Measurements from ENCODE around the gene RELA. TPM values are rescaled to one million over a fixed set of nuclear protein-coding genes. Genes with fewer than 3 reads are reported as not detected.
"Not testable (repeated sequence)": the region's sequence is repeated elsewhere in the genome, so short reads cannot be mapped to it uniquely, and the experiment has no call there.

The RELA gene
- total RNA-seq, 1 experiment from 2014 or later = 38.0 TPM

GRCh38 chr11:65651339-65651588, 11.5 kb downstream of the RELA start:
- in situ Hi-C loops (cut with HindIII; ENCODE audit: low sequenced_read_pairs) = no loop called here
- DNase-seq (ENCODE audit: low spot score) = no peak

GRCh38 chr11:65650547-65651338, 12.0 kb downstream of the RELA start:
- no peak for DNase-seq (ENCODE audit: low spot score)
- in situ Hi-C loops (cut with HindIII; ENCODE audit: low sequenced_read_pairs) = no loop called here

GRCh38 chr11:65649656-65650546, 12.8 kb downstream of the RELA start:
- in situ Hi-C loops (cut with HindIII; ENCODE audit: low sequenced_read_pairs) = no loop called here
- no peak for DNase-seq (ENCODE audit: low spot score)

- in situ Hi-C loops (cut with HindIII; ENCODE audit: low sequenced_read_pairs) = no loop called here
- no peak for DNase-seq (ENCODE audit: low spot score)
Measured at GRCh38 chr11:65648997-65649493, 13.7 kb downstream of the RELA start.

GRCh38 chr11:65646958-65647701, 15.6 kb downstream of the RELA start:
- in situ Hi-C loops (cut with HindIII; ENCODE audit: low sequenced_read_pairs) = no loop called here
- DNase-seq (ENCODE audit: low spot score) = no peak

GRCh38 chr11:65646288-65646957, 16.3 kb downstream of the RELA start:
- in situ Hi-C loops (cut with HindIII; ENCODE audit: low sequenced_read_pairs) = no loop called here
- no peak for DNase-seq (ENCODE audit: low spot score)

- in situ Hi-C loops (cut with HindIII; ENCODE audit: low sequenced_read_pairs) = no loop called here
- no peak for DNase-seq (ENCODE audit: low spot score)
Measured at GRCh38 chr11:65645710-65646109, 17.0 kb downstream of the RELA start.

- in situ Hi-C loops (cut with HindIII; ENCODE audit: low sequenced_read_pairs) = no loop called here
- DNase-seq (ENCODE audit: low spot score) = no peak
Measured at GRCh38 chr11:65644837-65645236, 17.9 kb downstream of the RELA start.

- DNase-seq (ENCODE audit: low spot score) = no peak
- in situ Hi-C loops (cut with HindIII; ENCODE audit: low sequenced_read_pairs) = no loop called here
Measured at GRCh38 chr11:65643971-65644370, 18.7 kb downstream of the RELA start.

- no peak for DNase-seq (ENCODE audit: low spot score)
- in situ Hi-C loops (cut with HindIII; ENCODE audit: low sequenced_read_pairs) = no loop called here
Measured at GRCh38 chr11:65642014-65642671, 20.6 kb downstream of the RELA start.

- DNase-seq (ENCODE audit: low spot score) = no peak
- in situ Hi-C loops (cut with HindIII; ENCODE audit: low sequenced_read_pairs) = no loop called here
Measured at GRCh38 chr11:65641297-65642013, 21.3 kb downstream of the RELA start.

GRCh38 chr11:65640483-65641296, 22.0 kb downstream of the RELA start:
- DNase-seq (ENCODE audit: low spot score) = no peak
- in situ Hi-C loops (cut with HindIII; ENCODE audit: low sequenced_read_pairs) = no loop called here

- in situ Hi-C loops (cut with HindIII; ENCODE audit: low sequenced_read_pairs) = no loop called here
- no peak for DNase-seq (ENCODE audit: low spot score)
Measured at GRCh38 chr11:65639623-65640482, 22.9 kb downstream of the RELA start.

GRCh38 chr11:65639228-65639597, 23.5 kb downstream of the RELA start:
- in situ Hi-C loops (cut with HindIII; ENCODE audit: low sequenced_read_pairs); DNase-seq (ENCODE audit: low spot score): not testable (repeated sequence)

- peak; percentile 69 for DNase-seq (ENCODE audit: low spot score)
- in situ Hi-C loops (cut with HindIII; ENCODE audit: low sequenced_read_pairs) = no loop called here
Measured at GRCh38 chr11:65637794-65638419, 24.8 kb downstream of the RELA start, which contains the start of gene SIPA1. Gene SIPA1 (plus strand): TSS chr11:65638101. CDS start chr11:65640922, 2,821 bp downstream.

- in situ Hi-C loops (cut with HindIII; ENCODE audit: low sequenced_read_pairs) = no loop called here
- DNase-seq (ENCODE audit: low spot score) = no peak
Measured at GRCh38 chr11:65637032-65637557, 25.6 kb downstream of the RELA start.
